ENCODE measurements around the gene ARID5B.

ARID5B gene

GRCh38 chr10:62050893-62051433 lies 149.5 kb downstream of the ARID5B start:
- DNase-seq (ENCODE audit: low read depth): peak; percentile 90

DNA sequence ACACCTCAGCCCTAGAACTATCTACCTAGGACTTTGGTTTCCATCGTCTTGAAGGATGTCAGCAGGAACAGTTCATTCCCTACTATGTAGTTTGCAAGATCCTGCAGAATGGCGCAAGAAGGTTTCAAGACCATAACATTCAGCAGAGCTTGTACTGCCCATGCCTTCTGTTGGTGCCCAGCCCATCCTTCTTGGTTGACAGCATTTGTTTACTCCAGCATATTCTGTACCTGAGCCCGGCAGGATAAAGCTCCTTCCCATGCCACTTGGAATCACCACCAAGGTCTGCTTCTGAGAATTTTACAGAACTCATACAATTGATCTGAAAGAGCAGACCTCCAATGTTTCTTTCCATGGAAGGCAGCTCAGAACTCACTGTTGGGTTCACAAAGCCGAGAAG lies 150.8 kb downstream of the ARID5B start:
- no peak for DNase-seq (ENCODE audit: low read depth)

DNA sequence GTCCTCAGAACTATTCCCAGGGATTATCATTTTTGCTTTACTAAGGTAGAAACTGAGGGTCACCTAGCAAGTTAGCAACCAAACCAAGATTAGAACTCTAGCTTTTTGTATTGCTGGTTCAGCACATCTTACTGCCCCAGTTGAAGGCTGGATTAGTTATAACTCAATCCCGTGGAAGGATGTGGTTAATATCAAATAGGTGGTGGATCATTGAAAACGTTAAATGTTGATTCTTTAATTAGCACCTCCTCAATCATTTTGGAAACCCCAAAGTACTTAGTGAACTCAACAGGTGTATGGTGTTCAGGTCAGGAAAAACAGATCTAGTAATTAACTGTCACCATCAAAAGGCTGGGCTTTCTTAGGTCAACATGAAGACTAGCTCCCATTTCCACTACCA lies 152.4 kb downstream of the ARID5B start:
- no peak for DNase-seq (ENCODE audit: low read depth)

- no peak for DNase-seq (ENCODE audit: low read depth)
These were observed 152.9 kb downstream of the ARID5B start for GRCh38 chr10:62054408-62054807.

GRCh38 chr10:62054830-62055229 lies 153.3 kb downstream of the ARID5B start:
- DNase-seq (ENCODE audit: low read depth): no peak

DNA sequence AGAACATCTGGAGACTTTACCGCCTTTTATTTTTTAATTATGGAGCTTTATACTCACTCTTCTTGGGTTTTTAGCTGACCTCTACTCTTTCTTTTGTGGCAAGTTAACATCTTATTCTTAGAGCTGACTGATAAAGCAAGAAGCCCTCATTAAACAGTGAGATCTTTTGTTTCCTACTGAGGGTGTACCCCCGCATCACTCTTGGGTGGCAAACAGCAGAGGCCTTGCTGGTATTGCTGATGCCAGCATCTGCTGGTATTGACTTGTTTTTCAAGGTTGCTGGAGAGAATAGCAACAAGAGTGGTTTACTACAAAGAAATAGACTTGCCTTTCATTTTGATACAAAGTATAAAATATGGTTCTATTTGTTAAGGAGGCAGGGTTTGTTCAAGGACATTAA lies 154.7 kb downstream of the ARID5B start:
- no peak for DNase-seq (ENCODE audit: low read depth)

DNA sequence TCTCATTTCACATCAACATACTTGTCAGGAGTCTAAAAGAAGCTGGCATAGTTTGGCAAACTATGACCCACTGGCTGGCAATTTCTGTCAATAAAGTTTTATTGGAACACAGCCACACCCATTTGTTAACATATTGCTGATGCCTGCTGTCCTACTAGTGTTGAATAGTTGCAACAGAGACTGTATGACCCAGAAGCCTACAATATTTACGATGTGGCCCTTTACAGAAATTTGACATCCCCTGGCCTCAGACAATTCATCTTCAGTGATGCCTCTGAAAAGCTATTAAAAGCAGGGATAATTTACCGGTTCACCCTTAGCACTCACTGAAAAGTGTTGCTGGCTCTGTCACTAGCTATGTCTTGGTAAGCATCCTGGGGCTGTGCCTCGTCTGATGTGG lies 155.2 kb downstream of the ARID5B start:
- no peak for DNase-seq (ENCODE audit: low read depth)

GRCh38 chr10:62057359-62057758 lies 155.9 kb downstream of the ARID5B start:
- peak; percentile 72 for DNase-seq (ENCODE audit: low read depth)

- DNase-seq (ENCODE audit: low read depth): no peak
These were observed 156.4 kb downstream of the ARID5B start for GRCh38 chr10:62057850-62058249.

- DNase-seq (ENCODE audit: low read depth): no peak
These were observed 157.0 kb downstream of the ARID5B start for GRCh38 chr10:62058476-62058875.

GRCh38 chr10:62058896-62059216 lies 157.4 kb downstream of the ARID5B start:
- no peak for DNase-seq (ENCODE audit: low read depth)

GRCh38 chr10:62059217-62059920 lies 157.9 kb downstream of the ARID5B start:
- DNase-seq (ENCODE audit: low read depth): no peak

DNA sequence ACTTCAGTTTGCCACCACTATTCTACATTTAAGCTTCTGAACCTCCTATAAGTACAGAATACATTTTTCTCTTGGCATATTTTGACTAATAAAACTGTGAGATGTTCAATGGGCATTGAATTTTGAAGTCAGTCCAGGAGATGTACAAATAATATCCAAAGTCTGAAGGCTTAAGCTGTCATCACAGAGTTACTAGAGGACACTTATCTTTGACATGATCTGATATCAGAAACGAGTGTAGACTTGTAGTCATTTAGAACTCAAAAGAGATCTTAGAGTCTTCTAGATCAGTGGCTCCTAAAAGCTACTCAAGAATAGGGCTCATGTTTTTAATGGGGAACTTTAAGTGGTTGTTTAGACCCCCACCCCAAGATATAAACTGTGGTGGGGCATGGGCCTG lies 160.5 kb downstream of the ARID5B start:
- no peak for DNase-seq (ENCODE audit: low read depth)

DNA sequence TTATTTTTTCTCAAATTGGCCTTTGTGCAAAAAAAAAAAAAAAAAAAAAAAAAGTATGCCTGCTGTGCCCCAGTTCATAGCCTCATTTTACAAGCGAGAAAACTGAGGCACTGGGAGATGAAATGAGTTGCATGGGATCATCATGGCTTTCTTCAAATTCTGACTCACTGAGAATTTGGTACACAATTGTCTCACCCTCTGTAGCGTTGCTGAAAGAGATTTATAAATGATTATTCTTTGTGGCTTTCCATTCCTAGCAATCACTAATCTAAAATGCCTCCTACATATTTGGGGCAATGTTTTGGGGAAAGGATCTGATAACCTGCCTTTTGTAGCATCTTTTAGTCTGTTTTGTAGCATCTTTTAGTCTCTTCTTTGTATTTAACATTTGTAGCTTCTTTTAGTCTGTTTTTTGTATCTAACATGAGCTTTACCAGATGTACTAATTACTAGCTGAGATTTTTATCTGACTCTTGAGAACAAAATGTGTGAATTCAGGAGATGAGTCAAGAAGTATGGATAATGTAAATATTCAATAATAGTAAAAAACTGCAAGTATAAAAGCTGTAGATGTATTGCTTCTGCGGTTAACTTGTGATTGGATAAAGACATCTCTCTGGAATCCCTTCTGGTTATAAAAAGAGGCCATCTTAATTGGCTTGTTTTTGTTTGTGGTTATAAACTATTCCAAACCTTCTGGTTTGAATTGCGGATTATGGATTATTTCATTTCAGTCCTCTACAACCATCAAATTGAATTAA lies 161.4 kb downstream of the ARID5B start:
- DNase-seq (ENCODE audit: low read depth): no peak

DNA sequence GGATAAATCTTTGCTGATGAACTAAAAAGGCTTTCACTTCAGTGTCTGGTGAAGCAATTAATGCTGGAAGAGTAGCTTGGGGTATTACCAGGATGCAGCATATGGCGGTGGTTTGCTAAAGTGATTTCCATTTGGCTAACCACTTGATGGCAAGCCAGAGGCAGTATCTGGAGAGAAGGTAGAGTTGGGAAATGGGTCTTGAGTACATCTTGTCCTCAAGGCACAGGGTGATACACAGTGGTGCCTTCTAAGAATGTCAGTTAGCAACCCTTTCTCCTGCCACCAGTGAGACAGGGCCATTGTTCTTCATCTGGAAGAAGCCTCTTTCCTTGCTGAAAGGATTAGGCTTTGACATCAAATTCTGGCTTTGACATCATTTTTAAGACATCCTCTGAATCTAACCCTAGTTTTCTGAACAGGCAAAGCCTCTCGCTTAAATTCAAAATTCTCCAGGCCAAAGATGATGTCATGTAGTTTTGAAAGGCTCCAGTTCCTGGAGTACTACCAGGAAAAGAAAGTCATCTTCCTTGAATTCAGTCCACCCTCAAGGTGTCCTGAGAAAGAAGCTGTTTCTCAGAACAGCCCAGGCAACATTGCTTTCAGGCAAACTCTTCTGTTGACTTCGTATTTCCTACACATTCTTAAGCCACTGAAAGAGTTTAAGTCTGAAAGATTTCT lies 162.4 kb downstream of the ARID5B start:
- DNase-seq (ENCODE audit: low read depth): no peak

- DNase-seq (ENCODE audit: low read depth): no peak
These were observed 166.1 kb downstream of the ARID5B start for GRCh38 chr10:62067560-62067959.

- no peak for DNase-seq (ENCODE audit: low read depth)
These were observed 167.0 kb downstream of the ARID5B start for GRCh38 chr10:62068464-62068863.

GRCh38 chr10:62069452-62070178 lies 168.1 kb downstream of the ARID5B start:
- DNase-seq (ENCODE audit: low read depth): no peak

DNA sequence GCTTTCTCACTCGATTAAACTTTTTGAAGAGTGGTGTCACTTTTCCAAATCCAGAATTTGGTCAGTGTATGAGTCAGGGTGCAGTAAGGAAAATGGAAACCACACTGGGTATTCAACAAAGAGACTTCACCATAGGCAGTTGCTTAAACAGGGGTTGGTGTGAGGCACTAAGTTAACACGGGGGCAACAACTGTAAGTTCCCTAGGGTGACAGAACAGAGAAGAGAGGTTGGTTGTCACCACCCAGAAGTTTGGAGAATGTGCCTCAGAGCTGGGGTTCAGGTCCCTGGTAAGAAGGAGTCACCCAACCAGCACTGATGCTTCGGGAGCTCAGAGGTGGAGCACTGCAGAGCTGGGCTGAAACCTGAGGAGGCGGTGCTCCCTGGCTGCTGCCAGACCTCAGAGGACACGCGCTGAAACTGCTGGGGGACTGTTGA lies 170.4 kb downstream of the ARID5B start:
- DNase-seq (ENCODE audit: low read depth): peak; percentile 69

DNA sequence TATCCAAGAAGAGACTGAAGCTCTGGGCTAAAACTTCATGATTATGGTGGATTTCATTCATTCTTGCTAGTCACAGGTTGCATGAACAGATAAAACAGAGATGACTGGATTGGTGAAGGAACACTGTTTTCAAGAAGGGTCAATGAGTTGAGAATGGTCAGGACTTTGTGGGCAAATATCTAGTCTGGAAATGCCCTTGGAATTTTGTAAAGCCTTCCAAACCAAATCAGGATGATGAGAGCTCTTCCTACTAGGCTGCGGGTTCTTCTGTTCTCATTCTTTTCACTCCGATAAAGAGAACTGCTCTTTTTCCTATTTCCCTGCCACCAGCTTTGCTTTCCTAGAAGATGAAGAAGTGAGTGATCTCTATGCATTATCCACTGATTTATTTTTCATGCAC lies 171.4 kb downstream of the ARID5B start:
- DNase-seq (ENCODE audit: low read depth): no peak

DNA sequence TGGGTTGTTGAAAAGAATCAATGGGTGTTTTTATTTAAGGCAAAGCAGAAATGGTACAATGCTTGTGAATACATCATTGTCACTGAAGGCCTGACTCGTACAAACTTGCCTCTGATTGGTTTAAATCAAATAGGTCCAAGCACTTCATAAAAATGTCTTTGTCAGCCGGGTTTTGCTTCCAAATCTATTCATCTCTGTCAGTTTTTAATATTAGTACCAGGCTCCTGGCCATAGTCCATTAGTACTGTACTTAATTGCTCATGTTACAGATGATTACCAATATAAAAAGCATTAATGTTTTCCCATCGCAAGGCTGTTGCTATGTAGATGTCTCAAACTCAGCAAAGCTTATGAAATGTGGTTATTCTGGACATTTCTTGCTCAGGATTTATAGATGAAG lies 171.9 kb downstream of the ARID5B start:
- DNase-seq (ENCODE audit: low read depth): no peak

- no peak for DNase-seq (ENCODE audit: low read depth)
These were observed 173.9 kb downstream of the ARID5B start for GRCh38 chr10:62075414-62075813.
